ENCODE measurements around the gene DLGAP1.

Gene DLGAP1

DNA sequence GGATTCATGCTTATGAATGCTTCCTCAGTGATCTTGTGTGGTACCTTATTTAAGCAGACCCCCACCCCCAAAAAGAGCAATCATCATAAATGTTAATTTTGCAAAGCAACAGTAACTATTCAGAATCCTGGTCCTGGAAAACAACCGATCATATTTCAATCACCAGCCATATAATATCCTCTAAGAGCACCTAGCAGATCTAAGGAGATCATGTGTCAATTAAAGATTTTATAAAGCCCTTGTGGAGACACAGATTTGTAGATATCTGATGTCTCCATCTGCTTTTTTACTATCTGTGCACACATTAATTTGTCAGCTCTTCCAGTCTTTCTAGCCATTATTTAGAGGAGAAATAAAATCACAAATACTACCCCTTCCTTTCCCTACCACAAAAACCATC lies 581.4 kb downstream of the DLGAP1 start:
- DNase-seq (ENCODE audit: low read depth in 2 of 3, low spot score in 2 of 3) = no peak

DNA sequence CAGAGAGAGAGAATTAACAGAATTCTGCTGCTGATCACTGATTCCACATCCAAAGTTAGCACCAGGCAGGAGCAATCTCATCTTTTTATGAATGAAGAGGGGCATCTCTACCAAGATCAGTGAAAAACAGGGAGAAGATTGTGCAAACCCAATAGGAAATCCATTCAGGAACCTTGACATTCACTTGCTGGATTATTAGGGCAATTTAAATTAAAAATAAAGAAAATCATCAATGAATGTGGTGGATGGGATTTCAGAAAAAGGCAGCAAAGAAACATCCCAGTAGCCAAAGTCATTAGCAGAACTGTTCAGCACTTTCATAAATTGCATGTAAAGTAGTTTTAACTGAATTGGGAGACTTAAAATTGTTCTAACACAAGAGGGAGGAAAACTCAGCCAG lies 581.9 kb downstream of the DLGAP1 start:
- no peak for DNase-seq (ENCODE audit: low read depth in 2 of 3, low spot score in 2 of 3)

DNA sequence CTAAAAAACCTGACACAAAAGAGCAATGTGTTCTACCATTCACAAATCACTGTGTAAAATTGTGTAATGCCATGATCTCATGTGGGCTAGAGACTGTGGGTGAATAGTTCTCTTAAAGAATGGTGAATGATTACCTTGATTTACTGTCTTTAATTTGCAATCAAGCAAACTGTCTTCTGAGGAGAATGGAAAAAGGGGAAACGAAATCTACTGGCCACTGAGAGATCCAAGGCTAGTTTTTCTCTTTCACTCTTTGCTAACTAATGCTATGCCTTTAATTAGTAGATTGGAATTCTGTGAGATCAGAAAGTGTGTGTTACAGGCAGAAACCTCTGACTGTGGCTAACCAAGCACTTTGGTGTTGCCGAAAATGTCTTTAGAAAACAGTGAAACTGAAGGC lies 582.5 kb downstream of the DLGAP1 start:
- no peak for DNase-seq (ENCODE audit: low read depth in 2 of 3, low spot score in 2 of 3)

DNA sequence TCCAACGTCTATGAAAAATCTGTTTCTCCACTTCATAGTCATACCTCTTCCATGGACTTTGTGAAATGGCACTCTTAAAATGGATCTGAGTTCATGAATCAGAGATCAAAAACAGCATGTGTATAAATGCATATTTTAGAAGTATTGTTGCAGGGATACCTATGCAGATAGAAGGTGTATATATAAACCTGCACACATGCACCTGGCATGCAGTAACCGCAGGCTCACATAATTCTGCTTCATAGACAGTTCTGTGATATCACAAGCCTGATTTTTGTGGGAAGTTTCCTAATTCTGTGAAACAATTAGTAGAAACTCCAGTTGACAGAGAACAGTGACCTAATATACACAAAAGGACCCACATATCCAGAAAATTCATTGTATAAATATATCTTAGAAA lies 583.4 kb downstream of the DLGAP1 start:
- DNase-seq (ENCODE audit: low read depth in 2 of 3, low spot score in 2 of 3) = no peak

DNA sequence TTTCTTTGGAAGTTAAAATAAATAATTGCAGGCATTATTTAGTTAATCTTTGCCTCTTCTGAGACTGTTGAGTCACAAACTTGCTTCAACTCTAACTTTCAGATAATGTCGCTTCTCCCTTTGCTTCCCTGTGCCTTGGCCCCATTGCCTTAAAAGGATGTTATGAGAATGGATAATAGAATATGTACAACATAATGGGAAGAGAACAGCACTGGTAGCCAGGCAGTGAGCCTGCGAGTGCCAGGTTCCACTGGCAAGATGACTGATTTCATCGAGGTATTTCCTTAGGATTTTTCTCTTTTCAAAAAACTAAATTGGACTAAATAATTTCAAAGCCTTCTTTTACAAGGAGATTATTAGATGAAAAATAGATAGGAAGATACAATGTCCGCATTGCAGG lies 584.2 kb downstream of the DLGAP1 start:
- DNase-seq (ENCODE audit: low read depth in 2 of 3, low spot score in 2 of 3) = no peak

DNA sequence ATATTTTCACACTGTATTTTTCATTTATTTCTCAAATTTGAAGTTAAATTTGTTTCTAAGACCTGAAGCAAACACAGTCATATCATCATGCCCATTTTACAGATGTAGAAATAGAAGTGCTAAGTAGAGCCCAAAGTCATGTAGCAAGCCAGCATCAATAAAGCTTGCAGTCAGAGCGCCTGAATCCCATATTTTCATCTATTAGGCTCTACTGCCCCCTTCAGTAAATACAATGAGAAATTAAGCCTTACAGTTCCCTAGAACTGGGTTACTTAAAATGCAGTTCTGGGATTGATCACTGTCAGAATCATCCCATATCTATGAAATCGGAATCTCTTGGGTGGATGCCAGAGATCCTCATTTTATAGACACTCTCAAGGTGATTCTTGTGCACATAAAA lies 585.3 kb downstream of the DLGAP1 start:
- DNase-seq (ENCODE audit: low read depth in 2 of 3, low spot score in 2 of 3) = no peak

DNA sequence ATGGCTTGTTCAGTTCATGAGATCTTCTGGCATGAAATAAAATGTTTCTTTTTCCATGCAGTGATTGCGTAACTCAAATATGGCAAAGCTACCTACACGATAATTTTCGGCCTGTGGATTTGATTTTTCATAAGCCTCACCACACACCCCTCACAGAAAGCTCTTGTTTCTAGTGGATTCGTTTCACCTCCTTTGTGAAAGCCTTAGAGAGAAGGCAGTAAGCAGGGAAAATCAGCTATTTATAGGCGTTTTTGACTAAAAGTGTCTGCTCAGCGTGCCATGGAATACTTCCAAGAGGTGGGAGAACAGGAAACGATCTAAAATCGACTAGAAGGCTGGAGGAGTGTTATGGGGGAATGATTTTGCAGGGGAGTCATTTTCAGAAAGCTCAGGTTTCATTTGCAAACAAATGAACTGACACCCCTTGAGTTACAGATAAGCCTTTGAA lies 587.2 kb downstream of the DLGAP1 start:
- DNase-seq (ENCODE audit: low read depth in 2 of 3, low spot score in 2 of 3) = no peak

DNA sequence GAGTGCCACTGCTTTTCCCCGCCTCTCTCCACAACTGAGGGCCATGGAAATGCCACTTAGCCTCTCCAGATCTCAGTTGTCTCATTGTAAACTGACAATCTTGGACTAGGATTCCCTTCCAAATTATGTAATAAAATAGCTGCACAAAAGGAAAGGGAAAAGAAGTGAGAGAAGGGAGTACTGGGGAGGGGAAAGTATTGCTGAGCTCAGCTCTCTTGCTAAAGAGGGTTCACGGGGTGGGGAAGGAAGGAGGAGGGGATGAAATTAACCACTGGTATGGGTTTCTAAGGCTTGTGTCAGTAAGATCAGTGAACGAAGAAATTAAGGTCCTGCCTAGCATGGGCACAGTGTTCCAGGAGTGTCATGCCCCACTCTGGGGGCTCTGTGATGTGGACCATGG lies 587.9 kb downstream of the DLGAP1 start:
- DNase-seq (ENCODE audit: low read depth in 2 of 3, low spot score in 2 of 3) = no peak

DNA sequence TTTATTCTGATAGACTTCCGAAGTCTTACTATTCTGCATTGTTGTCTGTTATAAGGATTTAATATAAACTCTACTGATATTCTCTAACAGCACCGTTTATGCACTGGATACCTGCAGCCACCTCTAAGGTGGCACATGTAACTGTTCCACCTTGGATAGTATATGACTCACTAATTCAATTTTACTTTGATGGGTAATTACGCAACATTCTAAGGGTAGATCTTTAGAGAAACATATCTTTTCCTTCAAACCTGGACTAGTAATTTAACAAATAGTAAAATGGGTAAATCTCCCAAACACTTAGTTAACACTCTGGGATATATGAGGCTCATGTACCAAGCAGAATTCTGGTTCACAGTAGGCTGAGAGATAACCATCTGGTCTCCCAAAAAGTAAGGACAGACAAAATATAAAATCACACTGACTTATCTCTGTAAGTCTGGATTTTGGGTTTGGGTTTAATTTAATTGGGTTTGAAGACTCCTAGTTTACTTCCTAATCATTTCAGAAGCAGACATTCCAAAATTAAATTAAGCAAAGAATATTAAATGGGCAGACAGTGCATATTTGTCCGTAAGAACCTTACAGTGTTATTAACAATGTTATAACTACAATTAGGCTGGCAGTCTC lies 590.3 kb downstream of the DLGAP1 start:
- DNase-seq (ENCODE audit: low read depth in 2 of 3, low spot score in 2 of 3) = no peak

DNA sequence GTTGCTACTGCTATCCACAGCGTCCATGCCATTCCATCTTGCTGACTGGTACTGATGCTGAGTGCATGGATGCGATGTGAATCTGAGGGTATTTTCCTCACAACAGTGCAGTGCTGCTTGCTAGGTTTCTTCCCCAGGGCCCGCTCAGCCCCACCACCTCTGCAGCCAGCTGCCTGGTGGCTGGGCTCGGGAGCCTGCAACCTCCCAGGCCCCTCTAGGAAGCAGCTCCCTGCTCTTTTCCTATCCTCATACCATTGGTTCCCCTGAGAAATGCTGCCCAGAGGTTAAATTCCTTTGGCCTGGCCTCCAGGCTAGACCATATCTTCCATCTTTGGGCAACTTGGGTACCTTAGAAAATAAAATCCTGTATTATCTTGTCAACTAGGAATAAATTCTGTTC lies 591.5 kb downstream of the DLGAP1 start:
- DNase-seq (ENCODE audit: low read depth in 2 of 3, low spot score in 2 of 3) = no peak

DNA sequence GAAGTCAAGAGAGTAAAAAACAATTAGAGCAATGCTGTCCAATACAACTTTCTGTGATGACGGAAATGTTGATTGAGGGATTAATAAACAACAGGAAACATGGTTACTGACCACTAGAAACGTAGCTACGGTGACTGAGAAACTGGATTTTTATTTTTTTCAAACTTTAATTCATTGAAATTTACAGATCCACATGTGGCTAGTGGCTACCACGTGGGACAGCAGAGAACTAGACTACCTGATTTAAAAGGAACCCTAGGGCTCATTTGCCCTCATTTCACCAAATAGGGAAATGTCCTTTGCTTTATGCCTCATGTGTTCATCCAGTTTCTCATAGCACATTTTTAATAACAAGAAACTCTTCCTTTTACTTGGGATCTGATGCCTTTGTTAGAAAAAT lies 592.1 kb downstream of the DLGAP1 start:
- DNase-seq (ENCODE audit: low read depth in 2 of 3, low spot score in 2 of 3) = no peak

DNA sequence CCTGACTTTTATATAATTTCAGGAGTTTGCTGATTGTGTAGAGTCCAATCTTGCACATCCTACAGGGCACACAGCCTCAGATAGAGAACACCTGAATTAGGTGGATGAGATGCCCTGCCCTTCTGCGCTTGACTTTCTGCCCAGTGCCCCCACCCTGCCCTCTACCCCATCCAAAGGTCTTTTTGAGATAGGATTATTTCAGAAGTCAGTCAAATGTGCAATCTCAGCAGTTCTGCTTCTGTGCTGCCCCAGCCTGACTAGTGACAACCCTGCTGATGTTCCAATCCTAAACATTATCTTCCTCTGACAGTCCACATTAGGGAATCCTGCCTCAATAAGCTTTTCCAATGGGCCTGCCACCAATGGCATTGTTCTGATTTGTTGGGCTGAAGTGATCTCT lies 593.6 kb downstream of the DLGAP1 start:
- DNase-seq (ENCODE audit: low read depth in 2 of 3, low spot score in 2 of 3) = no peak

DNA sequence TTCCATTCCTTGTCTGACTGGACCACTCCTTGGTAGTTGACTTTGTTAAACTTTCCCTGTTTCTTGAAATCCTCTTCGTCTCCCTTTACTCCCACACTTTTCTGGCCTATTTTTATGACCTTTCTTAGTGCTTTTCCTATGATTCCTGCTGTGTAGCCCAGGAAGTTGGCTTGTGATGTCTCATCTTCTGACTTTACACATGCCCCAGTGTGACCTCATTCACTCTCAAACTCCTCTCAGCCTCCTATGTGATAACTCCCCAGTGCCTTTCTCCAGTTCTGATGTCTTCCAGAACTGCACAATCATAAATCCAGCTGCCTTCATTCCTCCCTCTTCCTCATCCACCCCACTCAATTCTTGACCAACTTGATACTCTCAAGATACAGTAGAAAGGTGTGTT lies 597.6 kb downstream of the DLGAP1 start:
- no peak for DNase-seq (ENCODE audit: low read depth in 2 of 3, low spot score in 2 of 3)

DNA sequence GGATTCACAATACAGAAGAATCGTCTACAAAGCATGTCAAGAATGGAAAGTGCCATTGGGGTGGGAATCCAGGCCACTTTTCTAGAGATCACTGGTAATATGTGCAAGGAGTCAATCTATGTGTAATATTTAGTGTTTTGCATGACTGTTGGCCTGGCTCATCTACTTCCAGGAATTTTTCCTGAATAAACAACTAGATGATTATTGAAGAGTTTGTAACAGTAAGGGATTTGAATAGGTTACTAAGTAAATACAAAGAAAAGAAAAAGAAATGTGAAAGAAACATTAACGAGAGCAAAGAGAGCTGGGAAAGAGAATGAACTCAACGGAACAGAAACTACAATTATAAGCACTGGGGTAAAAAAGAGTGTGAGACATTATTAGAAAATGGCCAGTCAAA lies 599.1 kb downstream of the DLGAP1 start:
- DNase-seq (ENCODE audit: low read depth in 2 of 3, low spot score in 2 of 3) = no peak

DNA sequence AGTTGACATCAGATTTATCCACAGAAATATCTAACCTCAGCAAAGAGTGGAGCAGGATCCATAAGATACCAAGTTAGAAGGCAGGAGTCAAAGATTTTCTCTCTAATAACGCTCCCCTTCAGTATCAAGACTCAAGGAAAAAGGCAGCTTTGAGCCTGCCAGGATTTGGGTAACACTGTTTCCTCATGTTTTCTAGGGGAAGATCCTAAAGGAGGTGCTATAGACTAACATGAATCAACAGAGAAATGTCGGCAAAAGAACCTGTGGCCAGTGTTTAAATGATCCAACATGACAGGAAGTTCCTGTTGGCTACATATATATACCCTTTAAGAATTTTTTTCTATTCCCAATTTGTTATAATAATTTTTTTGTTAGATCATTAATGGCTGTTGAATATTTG lies 602.8 kb downstream of the DLGAP1 start:
- no peak for DNase-seq (ENCODE audit: low read depth in 2 of 3, low spot score in 2 of 3)

DNA sequence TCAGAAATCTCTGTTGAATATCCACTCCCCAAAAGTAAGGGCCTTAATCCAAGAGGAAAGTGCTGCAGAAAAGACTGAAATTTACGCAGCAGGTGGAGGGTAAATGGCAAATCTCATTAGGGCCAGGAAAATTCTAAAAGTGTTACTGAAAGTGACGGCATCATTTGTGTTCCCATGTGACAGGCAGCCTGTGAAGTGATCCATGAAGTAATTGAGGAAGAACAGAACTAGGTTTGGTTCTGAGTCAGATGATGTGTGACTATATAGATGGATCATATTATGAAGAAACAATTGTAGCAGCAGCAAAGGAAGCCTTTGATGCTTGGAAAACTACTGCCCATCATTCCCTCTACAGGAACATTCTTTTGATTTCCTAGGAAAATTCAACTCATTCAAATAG lies 603.9 kb downstream of the DLGAP1 start:
- DNase-seq (ENCODE audit: low read depth in 2 of 3, low spot score in 2 of 3) = no peak

DNA sequence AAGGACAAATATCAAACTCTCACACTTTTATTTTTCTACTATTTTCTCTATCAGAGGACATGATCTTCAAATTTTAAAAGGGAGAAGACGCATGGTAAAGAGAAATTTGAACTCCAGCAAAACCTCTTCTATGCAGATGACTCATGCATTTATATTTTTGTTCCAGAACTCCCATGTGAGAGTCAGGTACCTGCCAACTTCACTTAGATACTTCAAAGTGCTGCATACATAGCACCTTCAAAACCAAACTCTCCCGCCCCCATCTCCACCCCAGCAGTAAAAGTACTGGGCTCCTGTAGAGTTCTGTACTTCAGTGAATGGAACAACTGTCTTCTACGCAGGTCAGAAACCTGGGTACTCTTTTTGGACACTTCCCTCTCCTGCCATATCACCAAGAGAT lies 606.8 kb downstream of the DLGAP1 start:
- no peak for DNase-seq (ENCODE audit: low read depth in 2 of 3, low spot score in 2 of 3)

DNA sequence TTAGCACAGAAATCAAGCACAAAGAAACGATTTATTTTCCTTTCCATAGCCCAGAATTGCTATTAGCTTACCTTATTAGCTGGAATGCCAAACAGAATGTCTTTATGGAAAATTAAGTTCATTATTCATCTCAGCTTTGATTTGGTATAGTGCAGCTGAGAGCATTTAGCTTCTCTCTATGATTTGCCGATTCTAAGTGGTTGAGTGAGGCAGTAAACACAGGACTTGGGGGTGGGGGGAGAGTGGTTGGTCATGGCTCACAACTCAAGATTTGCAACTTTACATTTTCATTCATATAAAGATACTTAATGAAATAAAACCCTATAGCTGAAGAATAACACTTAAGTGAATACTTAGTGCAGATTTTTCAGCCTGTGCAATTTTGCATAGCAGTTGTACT lies 609.9 kb downstream of the DLGAP1 start:
- DNase-seq (ENCODE audit: low read depth in 2 of 3, low spot score in 2 of 3) = no peak

DNA sequence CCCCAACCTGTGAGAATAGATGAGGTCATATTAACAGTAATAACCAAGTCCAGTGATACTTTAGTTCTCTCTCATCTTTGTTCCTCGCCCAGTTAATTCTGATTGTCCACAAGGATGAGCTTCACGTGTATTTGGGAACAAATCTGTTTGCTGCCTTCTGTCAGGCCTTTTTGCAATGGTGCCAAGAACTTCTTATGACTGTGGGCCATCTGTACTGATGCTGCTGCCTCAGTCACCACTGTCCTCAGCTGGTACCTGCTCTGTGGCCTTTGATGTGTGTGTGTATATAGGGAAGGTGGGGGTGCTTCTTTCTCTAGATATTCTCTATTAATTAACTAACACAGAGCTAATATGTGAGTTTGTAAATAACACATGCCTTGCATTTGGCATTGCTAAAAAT lies 612.3 kb downstream of the DLGAP1 start:
- DNase-seq (ENCODE audit: low read depth in 2 of 3, low spot score in 2 of 3) = no peak

DNA sequence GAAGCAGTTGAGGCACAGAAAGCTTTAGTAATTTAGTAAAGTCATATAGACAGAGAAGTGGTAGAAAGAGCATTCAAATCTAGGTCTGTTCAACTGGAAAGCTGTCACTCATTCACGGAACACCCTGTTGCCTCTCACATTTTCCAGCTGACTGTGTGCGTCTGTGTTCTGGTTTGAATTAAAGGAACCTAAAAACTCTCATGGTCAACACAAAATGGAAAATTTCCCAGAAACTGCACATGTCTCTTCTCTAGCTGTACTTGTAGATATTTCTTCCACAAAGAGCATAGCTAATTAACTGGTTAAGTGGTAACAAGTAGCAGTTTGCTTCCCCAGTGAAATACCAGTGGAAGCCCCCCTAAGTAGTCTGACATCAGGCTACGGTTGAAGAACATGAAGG lies 614.3 kb downstream of the DLGAP1 start:
- DNase-seq (ENCODE audit: low read depth in 2 of 3, low spot score in 2 of 3) = no peak

DNA sequence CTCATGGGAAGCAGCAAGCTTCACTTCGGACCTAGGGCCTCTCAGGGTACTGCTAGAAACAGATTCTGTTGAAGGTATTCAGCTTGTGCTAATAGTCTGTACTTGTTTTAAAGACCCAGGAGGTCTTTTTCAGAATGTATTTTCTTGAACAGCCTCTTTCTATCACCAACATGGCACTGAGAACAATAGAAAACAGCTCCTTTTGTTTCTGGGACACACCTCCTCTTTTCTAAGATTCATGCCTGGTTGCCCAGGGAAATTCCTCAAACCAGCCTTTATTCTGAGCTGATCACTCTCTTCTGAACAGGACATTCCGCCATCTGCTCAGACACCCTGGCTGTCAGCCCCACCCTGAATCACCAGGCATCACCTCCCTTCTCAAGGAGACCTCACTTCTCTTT lies 615.5 kb downstream of the DLGAP1 start:
- no peak for DNase-seq (ENCODE audit: low read depth in 2 of 3, low spot score in 2 of 3)

DNA sequence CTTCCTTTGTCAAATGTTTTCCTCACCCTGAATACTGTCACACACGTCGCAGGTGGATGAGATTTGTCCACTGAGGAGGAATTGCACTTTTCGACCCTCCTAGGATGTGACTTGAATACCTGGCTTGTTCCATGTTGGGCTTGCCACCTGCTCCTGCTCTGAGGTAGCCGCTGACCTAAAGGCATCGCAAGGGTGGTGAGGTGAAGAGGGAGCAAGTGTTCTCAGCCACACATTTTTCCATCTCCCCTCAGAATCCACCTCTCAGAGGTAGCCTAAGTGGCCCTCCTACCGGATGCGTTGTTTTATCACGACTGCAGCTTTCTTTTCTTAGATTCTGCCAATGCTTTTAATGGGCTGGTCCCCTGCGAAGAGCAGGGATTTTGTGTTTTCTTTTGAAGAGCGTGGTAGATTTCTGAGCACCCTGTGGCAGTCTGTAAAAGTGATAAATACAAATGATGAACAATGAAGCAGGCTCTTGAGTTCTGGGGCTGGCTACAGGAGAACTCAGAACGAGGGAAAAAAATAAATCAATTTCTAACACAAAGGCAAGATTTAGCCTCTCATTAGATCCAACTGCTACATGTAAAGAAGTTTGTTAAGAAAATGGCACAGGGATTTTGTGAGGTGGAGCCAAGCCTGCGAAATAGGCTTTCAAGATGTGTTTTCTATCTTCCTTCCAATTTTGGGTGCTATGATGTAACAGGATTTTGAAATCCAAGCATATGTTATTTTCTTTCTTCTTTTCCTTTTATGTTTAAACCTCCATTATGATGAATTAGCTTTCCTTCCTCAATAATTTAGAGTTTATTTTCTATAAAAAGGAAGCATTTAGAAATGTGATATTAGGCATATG lies 618.4 kb downstream of the DLGAP1 start:
- no peak for DNase-seq (ENCODE audit: low read depth in 2 of 3, low spot score in 2 of 3)
